ENCODE results near the gene ANKS6.

The ANKS6 gene

DNA sequence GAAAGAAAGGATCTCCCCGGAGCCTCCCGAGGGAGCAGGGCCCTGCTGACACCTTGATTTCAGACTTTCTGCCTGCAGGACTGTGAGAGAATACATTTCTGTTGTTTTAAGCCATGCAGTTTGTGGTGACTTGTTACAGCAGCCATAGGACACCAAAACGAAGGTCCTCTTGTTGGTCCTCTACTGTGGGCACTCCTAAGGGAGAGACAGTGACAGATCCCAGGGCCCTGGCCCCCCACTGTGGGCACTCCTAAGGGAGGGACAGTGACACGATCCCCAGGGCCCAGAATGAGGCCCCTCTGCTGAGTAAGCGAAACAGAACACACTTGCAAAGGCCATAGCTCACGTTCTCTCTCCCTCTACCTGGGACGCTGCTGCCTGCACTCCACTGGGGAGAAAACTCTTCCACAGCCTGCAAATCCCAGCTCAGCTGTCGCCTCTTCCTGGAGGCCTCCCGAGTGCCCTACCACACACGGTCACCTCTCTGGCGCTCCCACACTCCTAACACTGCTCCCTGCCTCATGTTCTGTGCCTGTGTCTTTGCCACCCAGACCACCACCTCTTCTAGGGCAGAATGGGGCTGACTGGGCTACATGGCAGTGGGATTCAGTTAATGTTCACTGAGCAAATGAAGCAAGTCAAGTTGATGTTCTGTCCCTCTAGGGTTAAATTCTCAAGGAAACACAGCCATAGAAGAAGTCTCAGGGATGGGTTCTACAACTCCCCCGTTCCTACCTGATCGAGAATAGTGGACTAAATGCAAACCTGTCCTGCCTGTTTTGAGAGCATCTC lies 23.8 kb downstream of the ANKS6 start:
- no peak for DNase-seq (ENCODE audit: low read depth)

DNA sequence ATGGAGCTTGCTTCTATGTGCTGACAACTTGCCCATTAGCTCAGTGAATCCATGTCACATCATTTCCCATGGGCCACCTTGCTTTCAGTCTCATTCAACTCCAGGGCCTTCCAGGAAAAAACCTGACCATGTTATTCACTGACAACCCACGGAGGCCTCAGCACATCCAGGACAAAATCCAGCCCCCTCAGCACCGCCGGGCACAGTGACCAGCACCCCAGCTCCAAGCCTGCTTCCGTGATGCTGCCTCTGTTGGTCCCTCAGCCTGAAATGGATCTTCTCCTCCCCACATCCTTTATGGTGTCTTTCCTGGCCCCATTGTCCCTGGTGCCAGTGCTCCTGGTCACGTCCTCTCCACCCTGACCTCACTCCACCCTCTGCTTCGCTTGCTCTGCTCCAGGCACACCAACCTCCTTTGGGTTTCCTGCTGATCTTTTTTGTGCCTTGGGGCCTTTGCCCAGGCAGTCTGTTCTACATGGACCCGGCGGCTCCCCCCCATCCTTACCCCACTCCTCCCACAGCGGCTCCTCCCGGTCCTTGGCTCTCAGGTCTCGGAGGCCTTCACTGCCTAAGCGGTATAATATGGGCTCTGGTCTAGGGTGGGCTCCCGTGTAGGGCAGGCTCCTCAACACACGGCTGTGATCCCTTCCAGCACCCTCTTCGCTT lies 25.0 kb downstream of the ANKS6 start:
- no peak for DNase-seq (ENCODE audit: low read depth)

- DNase-seq (ENCODE audit: low read depth) = no peak
Measured at GRCh38 chr9:98770717-98771116, 25.6 kb downstream of the ANKS6 start.

GRCh38 chr9:98768344-98768743 lies 28.0 kb downstream of the ANKS6 start:
- DNase-seq (ENCODE audit: low read depth) = no peak

DNA sequence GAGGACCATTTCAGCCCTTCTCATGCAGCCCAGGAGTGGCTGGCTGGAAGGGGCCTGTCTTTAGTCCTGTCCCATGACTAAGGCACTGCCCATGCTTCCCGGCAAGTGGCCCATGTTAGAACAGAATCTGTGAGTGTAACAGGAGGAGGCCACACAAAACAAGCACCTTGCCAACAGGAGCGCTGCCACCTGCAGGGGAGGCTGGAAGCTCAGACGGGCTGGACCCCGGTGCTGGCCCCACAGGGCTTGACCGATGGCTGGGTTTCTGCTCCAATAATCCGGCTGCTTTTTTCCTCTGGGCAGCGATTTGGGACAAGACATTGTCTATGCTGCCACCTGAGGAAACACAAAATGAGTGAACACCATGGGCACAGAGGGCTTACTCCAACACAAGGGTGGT lies 28.4 kb downstream of the ANKS6 start:
- no peak for DNase-seq (ENCODE audit: low read depth)

DNA sequence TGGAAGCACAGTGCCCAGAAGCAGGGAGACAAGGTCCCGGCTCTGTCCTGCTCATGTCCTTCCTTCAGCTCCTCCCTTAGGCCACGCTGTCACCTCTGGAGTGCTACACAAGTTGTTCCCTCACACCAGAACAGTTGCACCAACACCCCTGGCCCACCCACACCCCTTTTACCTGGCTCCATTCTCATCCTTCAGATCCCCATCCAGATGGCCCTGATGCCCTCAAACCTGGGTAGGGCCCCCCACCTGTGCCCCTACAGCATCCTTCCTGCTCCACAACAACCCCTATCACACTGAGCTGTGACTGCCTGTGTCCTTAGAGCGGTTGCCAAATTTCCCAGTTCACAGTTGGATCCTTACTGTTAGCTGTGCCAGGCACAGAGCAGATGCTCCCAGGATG lies 29.2 kb downstream of the ANKS6 start:
- no peak for DNase-seq (ENCODE audit: low read depth)

- no peak for DNase-seq (ENCODE audit: low read depth)
Measured at GRCh38 chr9:98766586-98766985, 29.8 kb downstream of the ANKS6 start.

DNA sequence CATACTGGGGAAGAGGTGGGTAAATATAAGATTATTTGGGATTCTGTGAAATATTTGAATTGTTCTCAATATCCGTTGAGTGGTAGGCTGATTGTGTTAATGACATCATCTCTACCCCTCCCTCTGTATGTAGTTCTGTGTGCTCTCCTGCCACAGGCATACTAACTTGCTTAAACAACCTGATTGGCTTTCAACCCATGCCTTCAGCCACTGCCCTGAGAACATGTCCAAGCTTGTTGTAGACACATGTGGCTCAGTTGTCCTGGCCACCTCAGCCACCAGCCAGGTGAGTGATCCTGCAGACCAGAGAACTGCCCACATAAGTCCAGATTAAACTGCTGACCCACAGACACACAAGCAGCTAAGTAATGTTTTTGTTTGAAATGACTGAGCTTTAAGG lies 31.1 kb downstream of the ANKS6 start:
- no peak for DNase-seq (ENCODE audit: low read depth)

- no peak for DNase-seq (ENCODE audit: low read depth)
Measured at GRCh38 chr9:98763986-98764745, 32.2 kb downstream of the ANKS6 start.

DNA sequence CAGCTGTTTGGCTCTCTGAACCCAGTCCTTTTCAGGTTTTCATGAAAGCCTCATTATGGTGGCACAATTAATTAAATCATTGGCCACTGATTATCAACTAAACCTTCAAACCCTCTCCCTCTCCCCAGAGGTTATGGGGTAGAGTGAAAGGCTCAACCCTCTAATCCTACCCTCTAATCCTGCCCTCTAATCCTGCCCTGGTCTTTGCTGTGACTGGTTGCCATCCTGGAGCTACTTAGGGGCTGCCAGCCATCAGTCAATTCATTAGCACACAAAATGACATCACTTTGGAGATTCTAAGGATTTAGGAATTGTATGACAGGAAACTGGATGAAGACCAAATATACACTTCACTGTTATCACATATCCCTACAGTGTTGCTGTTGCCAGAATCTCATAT lies 36.1 kb downstream of the ANKS6 start:
- no peak for DNase-seq (ENCODE audit: low read depth)

- no peak for DNase-seq (ENCODE audit: low read depth)
Measured at GRCh38 chr9:98755006-98755618, 41.2 kb downstream of the ANKS6 start.

- no peak for DNase-seq (ENCODE audit: low read depth)
Measured at GRCh38 chr9:98751210-98751609, 45.1 kb downstream of the ANKS6 start.

GRCh38 chr9:98750364-98751060 lies 45.8 kb downstream of the ANKS6 start:
- DNase-seq (ENCODE audit: low read depth) = no peak

GRCh38 chr9:98747476-98747875 lies 48.9 kb downstream of the ANKS6 start:
- DNase-seq (ENCODE audit: low read depth) = no peak

DNA sequence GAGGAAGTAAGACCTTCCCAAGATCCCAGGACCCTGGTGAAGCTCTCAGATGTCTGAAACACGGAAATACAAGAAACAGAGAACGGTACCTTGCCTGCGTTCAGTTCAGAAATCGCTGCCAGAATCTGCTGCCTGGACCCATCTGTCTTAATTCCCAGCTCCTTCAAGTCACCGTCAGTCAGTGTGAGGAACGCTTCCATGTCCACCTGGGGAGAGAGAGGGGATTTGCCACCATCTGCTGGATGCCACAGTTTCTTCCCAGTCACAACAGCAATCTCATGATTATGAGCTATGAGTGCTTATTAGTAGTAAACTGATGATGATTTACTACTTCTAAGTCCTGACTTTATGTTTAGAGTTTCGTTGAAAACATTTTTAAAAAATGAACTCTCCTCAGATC lies 50.9 kb downstream of the ANKS6 start:
- DNase-seq (ENCODE audit: low read depth) = no peak

GRCh38 chr9:98743818-98744611 lies 52.3 kb downstream of the ANKS6 start:
- no peak for DNase-seq (ENCODE audit: low read depth)

DNA sequence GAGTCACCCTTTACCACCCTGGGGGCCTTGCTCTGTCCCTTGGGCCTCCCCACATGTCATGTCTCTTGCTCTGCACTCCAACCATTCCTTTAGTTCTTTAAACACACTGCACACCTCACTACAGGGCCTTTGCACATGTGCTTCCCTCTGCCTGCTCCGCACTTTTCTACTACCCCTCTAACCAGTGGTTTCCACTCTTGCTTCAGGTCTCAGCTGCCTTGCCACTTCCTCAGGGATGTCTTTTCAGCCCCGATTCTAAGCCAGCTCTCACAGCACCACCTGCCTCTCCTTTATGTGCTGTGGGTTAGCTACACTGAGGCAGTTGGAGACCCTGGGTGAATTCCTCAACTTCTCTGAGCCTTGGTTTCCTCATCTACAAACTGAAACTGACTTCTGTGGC lies 53.0 kb downstream of the ANKS6 start:
- DNase-seq (ENCODE audit: low read depth) = no peak

DNA sequence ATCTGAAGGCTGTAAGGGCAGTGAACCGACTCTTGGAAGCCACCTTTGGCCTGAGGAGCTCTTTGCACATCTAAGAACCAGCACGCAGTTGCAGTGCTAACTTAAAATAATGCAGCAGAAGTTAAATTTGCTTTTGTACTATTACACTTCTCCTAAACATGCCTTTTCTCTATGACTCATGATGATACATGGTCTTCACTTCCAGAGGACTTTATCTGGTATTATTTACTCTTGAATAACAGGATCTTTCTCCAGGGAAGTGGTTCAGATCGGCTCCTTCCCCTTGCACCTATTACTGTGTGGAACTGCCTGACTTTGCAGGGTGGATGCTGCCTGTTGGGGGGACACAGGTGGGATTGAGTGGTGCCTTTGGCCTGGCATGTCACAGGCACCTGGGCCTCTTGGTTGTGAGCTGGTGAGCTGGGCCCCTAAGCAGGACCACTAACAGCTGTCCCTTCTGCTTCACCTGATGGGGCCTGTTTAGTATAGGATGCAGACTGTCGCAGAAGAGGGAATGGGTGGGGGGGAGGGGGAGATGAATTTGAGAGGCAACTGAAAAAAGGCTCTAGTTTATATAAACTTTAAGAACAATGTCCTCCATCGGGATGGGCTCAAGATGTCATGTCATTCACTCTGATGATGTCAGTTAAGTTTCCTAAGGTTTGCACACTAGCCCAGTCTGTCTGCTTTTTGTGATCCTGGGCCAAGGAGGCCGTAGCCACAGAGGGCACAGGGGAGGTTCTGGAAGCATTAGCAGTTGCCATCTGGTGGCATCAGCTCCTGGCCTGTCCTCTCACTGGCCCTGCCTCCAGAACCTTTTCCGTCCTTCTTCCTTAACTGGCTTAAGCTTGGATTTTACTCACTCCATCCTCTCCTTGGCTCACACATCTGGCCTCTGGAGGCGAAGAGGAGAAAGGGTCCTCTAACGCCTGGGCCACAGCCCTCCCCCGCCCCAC lies 53.8 kb downstream of the ANKS6 start:
- DNase-seq (ENCODE audit: low read depth) = no peak

DNA sequence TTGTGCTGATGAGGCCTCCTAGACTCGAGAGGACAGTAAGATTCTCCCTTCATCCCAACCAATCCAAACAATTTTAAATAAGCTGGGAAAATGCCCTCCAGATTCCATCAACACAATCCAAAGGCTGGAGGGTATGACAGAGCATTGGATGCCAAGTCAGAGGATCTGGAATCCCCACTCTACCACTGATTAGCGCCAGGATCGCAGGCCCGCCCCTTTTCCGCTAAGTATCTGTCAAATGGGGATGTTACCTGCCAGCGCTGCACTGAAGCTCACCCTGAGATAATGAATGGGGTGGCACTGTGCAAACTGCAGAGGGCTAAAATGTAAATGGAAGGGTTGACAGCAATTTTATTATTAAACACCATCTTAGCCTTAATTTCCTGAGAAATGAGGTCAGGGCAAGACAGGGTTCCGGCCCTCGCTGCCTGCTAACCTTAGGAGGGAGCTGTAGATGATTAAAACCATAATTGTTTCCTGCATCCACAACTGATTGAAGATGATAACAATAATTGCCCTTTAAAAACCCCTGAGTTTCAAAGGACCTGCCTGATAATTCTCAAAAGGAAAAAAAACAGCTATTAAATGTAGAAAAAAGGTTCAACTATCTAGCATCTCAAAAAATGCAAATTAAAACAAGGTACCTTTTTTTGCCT lies 56.0 kb downstream of the ANKS6 start:
- no peak for DNase-seq (ENCODE audit: low read depth)

Measured in CMK (cell line).